Brain microvascular endothelial cell (primary cell): ENCODE results near the gene TMEM167B.

Experiments used
- DNase-seq: peaks from one replicate; pipeline ENCODE4 v3.0.0-alpha.2; 2020
- H3K27ac ChIP-seq: fragments of 250-450 bp; sonication (Bioruptor Pico); 2 replicates; pipeline ENCODE4 v1.5.1; 2020; ENCODE audit warnings: mild to moderate bottlenecking, moderate library complexity
- H3K27me3 ChIP-seq: fragments of 250-450 bp; sonication (Bioruptor Pico); replicated peaks from 2 replicates; pipeline ENCODE4 v1.5.1; 2020; ENCODE audit warnings: mild to moderate bottlenecking
- H3K36me3 ChIP-seq: fragments of 250-450 bp; sonication (Bioruptor Pico); replicated peaks from 2 replicates; pipeline ENCODE4 v1.5.1; 2020; ENCODE audit warnings: mild to moderate bottlenecking
- H3K4me3 ChIP-seq: 2 replicates; pipeline ENCODE4 v1.5.1; 2011; ENCODE audit warnings: low read depth, mild to moderate bottlenecking, control low read depth, low read length, moderate library complexity
- CTCF ChIP-seq: IDR thresholded peaks from 2 replicates; pipeline ENCODE4 v1.5.1; 2011; ENCODE audit warnings: low read depth, mild to moderate bottlenecking, moderate library complexity, low read length, control low read depth, inconsistent platforms; ENCODE audit errors: missing control alignments
- in situ Hi-C: cut with HindIII; loops from 2 replicates; pipeline ENCODE4 v1.10.0; 2017; ENCODE audit warnings: low sequenced_read_pairs, low pct_ligation_motif_present

The TMEM167B gene

DNA sequence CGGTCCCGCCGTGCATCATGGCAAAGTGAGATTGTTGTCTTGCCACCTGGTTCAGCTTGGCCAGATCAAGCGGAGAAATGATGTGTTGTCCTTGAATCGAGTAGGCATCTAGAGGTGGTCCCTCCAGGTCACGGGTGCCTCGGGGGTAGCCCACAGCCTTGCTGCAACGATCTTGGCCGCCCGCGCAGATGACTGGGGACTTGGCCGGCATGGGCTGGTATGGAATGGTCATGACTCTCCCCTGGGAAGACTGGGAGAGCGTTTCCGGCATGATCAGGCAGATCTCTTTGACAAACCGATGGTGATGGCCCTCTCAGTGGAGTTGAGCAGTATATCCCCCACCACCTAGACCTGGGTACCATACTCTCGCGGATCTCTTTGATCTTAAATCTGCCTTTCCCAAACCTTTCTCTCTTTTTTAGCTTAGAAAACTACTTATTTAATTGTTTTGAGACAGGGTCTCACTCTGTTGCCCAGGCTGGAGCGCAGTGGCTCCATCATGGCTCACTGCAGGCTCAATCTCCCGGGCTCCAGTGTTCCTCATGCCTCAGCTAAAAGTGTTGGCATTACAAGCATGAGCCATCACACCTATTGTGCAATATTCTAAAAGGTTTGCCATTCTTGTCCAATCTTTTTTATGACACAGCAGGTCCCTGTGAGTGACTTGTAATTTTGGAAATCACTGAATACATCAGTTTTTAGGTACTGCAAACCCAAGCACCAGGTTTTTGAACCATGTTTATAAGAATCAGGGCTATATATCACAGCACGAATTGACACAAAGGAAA lies 14.0 kb downstream of the TMEM167B start:
- Histone ChIP-seq H3K36me3 (peaks cover 2% of the 10 kb centered on the region), H3K27me3 (no peaks in the 10 kb centered on the region), H3K4me3 (no peak overlapping the region), H3K27ac (no peak overlapping the region)
- TF ChIP-seq CTCF, result no peak
- in situ Hi-C loops, result no loop called here
- no peak for DNase-seq

DNA sequence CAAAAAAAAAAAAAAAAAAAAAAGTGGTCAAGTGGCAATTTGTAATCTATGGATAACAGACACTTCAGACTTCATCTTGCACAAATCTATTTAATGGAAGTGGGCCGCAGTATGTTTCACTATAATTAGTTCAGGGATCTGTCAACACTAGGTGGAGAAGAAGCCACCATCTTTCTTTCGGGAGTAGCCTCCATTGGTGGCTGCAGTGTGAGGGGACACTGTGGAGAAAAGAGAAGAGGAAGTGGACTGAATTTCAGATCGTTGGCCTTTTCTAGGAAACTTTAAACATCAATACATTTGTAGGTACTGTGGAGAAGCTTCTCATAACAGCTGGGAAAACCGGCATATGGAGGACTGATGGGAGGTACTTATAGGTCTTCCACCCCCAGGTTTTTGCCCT lies 15.3 kb downstream of the TMEM167B start:
- DNase-seq, result no peak
- in situ Hi-C loops, result no loop called here
- Histone ChIP-seq H3K27ac (no peak overlapping the region), H3K27me3 (peaks cover 2% of the 10 kb centered on the region), H3K4me3 (no peak overlapping the region), H3K36me3 (peaks cover 2% of the 10 kb centered on the region)
- no peak for TF ChIP-seq CTCF

GRCh38 chr1:109107785-109108184 lies 17.2 kb downstream of the TMEM167B start:
- H3K4me3 ChIP-seq, result no peak overlapping the region
- no peak for TF ChIP-seq CTCF
- peaks cover 8% of the 10 kb centered on the region for H3K27me3 ChIP-seq
- no peaks in the 10 kb centered on the region for H3K36me3 ChIP-seq
- in situ Hi-C loops, result no loop called here
- DNase-seq, result no peak
- no peak overlapping the region for H3K27ac ChIP-seq

- no peak for TF ChIP-seq CTCF
- Histone ChIP-seq H3K27ac (no peak overlapping the region), H3K27me3 (peaks cover 25% of the 10 kb centered on the region), H3K4me3 (no peak overlapping the region), H3K36me3 (no peaks in the 10 kb centered on the region)
- in situ Hi-C loops, result no loop called here
- DNase-seq, result no peak
These were observed 19.3 kb downstream of the TMEM167B start for GRCh38 chr1:109109906-109110305.

DNA sequence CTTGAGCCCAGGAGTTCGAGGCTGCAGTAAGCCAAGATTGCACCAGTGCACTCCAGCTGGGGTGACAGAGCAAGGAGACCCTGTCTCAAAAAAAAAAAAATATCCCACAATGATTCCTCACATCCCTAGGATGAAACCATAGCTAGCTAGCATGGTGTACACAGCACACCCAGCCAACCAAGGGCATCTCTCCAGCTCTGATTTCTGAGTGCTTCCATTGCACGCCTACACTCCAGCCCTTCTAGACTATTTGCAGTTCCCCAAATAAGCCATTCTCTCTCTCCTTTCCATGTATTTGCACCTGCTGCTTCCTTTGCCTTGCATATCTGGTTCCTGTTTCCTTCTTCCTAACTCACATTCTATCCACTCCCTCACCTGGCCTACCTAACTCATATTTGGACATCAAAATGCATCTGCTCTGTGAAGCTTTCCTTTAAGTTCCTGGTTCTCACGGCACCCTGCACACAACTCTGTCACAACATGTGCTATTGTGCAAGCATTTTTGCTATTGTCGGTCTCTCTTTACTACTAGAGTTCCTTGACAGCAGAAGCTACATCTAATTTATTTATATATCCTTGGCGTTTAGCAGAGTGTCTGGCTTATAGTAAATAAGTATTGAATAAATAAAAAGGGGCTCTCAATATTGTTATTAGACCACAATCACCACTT lies 21.0 kb downstream of the TMEM167B start:
- Histone ChIP-seq H3K27ac (no peak overlapping the region), H3K4me3 (no peak overlapping the region), H3K36me3 (no peaks in the 10 kb centered on the region), H3K27me3 (peaks cover 25% of the 10 kb centered on the region)
- no peak for TF ChIP-seq CTCF
- in situ Hi-C loops, result no loop called here
- no peak for DNase-seq
